HG03558 (cell line): ENCODE results near the gene KLHDC7B.

ENCODE experiments used
- ATAC-seq: cut with Tn5 transposase; IDR thresholded peaks from one replicate; pipeline ENCODE4 v1.9.1; 2021; ENCODE audit warnings: moderate number of reproducible peaks; ENCODE audit not compliant: unreplicated experiment; ENCODE audit errors: extremely low read depth

KLHDC7B gene

DNA sequence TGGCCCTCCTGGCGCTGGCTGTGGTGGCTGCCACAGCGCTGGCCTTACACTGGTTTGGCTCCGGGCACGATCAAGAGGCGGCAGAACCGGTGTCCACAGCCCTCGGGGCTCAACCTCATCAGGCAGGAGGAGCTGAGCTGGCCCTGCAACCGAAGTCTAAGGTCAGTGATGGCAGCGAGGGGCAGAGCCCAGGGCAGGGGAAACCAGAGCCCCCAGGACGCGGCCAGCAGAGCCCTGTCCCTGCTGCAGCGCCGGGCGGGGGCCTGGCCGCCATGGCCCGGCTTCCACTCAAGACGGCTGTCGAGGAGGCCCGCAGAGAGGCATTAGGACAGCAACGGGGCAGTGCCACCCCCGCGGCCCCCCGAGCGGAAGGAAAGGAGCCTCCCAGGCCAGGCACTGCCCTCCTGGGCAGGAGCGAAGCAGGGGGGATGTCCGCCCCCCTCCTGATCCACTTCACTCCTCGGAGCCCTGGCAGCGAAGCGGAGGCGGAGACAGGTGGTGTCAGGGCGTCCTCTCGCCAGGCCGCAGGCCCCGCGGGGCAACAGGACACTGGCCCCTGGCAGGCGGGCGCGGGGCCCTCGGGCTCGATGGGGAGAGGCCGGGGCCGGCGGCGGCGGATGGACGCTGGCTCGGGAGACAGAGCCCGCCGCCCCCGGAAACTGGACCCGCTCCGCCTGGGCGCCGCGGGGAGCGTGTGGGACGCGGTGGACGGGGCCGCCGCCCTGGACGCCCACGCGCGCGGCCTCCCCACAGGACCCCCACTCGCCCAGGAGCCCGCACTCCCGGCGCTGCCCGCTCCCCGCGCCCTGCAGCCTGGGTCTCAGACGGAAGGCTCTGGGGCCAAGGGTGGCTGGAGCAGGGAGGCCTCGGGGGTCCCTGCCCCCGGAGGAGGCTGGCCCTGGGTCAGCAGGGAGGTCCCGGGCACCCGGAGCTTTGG lies 895 bp downstream of the KLHDC7B start:
- no peak for ATAC-seq

DNA sequence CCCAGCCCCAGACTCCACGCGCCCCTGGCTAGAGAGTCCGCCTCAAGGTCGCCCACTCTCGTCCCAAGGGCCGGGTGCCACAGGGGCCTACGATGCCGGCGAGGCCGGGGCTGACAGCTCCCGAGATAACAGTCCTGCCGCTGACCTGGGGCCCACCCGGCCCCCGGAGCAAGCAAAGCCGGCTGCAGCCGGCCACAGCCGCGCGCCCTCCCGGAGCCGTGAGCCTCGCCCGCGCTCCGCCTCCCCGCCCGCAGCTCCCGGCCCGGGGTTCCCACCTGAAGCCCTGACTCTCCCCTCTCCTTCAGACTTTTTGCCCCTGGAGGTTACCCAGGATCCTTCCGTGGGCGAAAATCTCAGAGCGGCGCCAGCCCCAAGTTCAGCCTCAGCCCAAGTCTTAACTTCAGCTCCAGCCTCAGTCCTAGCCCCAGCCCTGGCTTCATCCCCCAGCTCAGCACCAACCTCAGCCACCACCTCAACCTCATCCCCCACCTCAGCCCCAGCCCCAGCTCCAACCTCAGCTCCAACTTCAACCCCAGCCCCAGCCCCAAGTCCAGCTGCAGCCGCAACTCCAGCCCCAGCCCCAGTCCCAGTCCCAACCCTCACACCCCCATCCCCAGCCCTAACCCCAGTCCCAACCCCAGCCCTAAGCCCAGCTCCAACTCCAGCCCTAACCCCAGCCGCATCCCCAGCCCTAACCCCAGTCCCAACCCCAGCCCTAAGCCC lies 1.7 kb downstream of the KLHDC7B start:
- ATAC-seq: no peak

DNA sequence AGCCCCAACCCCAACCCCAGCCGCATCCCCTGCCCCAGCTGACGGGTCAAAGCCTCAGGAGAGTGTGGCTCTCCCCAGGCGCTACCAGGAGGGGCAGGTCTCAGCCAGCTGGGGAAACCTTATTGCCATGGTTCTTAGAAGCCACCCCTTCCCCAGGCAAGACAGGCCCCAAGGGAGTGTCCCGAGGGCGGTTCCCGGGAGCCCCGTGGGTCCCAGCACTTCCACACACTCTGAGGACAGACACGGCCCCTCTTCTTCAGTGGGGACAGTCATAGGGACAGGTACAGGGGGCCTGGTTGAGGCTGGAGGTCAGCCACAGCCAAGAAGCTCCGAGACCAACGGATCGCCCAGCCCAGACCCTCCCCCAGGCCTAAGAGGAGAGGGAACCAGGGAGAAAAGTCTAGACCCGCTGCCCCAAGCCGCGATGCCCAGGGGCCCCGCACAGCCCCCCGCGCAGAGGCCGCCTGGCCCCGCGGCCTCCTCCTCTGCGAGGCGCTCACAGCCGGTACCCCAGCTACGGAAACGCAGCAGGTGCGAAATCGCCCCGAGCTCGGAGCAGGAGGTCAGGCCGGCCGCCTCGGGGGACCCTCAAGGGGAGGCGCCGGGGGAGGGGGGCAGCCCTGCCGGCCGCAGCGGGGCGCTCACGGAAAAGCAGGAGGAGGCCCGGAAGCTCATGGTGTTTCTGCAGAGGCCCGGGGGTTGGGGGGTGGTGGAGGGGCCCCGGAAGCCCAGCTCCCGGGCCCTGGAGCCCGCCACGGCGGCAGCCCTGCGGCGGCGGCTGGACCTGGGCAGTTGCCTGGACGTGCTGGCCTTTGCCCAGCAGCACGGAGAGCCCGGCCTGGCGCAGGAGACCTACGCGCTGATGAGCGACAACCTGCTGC lies 2.6 kb downstream of the KLHDC7B start:
- no peak for ATAC-seq

DNA sequence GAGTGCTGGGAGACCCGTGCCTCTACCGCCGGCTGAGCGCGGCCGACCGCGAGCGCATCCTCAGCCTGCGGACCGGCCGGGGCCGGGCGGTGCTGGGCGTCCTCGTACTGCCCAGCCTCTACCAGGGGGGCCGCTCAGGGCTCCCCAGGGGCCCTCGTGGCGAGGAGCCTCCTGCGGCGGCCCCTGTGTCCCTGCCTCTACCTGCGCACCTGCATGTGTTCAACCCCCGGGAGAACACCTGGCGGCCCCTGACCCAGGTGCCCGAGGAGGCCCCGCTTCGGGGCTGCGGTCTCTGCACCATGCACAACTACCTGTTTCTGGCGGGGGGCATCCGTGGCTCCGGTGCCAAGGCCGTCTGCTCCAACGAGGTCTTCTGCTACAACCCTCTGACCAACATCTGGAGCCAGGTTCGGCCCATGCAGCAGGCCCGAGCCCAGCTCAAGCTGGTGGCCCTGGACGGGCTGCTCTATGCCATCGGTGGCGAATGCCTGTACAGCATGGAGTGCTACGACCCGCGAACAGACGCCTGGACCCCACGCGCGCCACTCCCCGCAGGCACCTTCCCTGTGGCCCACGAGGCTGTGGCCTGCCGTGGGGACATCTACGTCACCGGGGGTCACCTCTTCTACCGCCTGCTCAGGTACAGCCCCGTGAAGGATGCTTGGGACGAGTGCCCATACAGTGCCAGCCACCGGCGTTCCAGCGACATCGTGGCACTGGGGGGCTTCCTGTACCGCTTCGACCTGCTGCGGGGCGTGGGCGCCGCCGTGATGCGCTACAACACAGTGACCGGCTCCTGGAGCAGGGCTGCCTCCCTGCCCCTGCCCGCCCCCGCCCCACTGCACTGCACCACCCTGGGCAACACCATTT lies 3.5 kb downstream of the KLHDC7B start:
- no peak for ATAC-seq

DNA sequence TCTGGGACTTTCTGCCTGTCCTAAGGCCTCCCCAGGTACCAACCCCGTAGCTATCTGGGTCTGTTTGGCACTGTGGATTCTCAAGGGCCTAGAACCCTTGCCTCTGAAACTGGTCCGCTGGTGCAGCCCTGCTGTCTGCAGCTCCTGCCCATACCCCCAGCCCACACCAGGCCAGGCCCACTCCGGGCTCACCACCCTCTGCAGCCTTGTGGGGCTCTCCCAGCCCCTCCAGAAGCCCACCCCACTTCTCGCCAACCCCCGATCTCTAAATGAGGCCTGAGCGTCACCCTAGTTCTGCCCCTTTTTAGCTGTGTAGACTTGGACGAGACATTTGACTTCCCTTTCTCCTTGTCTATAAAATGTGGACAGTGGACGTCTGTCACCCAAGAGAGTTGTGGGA lies 4.7 kb downstream of the KLHDC7B start:
- no peak for ATAC-seq

DNA sequence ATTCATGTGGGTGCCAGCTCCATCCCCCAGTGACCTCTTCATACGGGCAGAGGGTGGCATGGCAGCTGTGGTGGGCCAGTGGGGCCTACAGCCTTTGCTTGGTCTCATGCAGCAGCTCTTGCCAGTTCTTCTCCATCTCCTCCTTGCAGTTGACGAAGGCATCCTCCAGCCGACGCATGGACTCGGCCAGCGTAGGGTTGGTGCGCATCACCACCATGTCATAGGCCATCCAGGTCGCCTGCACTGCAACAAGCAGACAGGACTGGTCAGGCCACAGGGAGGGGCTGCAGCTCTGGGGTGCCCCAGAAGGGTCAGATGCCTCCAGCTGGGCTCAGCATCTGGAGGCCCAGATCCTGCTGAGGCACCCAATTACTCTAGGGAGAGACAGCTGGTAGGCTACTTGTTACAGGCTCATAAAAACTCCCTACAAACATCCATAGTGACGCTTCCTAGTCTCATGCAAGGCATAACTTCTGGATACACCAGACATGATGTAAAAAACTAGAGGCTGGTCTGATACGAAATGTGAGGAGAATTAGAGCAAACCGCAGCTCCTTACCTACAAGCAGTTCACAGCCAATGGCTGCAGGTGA lies 5.6 kb downstream of the KLHDC7B start:
- ATAC-seq: no peak

DNA sequence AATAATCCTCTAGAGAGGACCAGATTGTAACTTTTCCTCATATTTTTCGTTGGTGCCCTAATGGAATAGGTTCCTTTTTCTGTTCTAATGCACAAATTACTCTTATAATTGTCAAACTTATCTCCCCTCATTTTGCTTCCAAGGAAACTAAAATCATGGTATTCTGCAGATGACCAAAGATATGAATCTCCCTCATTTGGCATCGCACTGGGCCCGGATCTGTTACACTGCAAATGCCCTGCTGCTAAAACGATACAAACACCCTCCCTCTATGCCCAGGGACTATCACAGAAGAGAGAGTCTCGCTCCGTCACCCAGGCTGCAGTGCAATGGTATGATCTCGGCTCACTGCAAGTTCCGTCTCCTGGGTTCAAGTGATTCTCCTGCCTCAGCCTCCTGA lies 7.6 kb downstream of the KLHDC7B start:
- no peak for ATAC-seq

DNA sequence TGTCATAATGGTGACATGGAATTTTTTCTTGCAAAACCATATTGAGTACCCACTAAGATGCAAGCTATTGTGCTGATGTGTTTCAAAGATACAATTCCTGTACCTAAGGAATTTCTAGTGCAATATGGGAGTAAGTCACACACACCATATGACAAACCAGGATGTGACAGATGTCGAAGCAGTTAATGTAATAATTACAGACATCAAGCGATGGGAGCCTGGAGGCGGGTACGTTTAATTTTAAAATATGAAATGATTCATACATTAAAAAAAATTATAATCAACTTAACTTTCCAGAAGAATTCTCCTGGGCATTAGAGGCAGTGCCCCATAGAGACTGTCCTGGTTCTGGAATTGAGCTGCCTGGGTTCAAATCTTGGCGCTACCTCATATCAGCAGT lies 11.0 kb downstream of the KLHDC7B start:
- no peak for ATAC-seq

DNA sequence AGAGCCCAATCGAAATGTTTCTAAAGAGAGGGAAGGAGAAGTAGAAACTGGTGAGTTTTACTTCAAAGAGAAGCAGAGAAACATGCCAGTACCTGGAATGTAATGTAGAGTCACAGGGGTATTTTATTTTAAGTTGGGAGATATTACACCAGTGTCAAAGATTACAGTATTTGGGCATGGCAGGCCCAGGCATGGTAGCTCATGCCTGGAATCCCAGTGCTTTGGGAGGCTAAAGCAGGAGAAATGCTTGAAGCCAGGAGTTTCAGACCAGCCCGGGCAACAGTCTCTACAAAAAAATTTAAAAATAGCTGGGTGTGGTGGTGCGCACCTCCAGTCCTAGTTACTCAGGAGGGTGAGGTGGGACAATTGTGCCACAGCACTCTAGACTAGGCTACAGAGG lies 14.3 kb downstream of the KLHDC7B start:
- no peak for ATAC-seq

DNA sequence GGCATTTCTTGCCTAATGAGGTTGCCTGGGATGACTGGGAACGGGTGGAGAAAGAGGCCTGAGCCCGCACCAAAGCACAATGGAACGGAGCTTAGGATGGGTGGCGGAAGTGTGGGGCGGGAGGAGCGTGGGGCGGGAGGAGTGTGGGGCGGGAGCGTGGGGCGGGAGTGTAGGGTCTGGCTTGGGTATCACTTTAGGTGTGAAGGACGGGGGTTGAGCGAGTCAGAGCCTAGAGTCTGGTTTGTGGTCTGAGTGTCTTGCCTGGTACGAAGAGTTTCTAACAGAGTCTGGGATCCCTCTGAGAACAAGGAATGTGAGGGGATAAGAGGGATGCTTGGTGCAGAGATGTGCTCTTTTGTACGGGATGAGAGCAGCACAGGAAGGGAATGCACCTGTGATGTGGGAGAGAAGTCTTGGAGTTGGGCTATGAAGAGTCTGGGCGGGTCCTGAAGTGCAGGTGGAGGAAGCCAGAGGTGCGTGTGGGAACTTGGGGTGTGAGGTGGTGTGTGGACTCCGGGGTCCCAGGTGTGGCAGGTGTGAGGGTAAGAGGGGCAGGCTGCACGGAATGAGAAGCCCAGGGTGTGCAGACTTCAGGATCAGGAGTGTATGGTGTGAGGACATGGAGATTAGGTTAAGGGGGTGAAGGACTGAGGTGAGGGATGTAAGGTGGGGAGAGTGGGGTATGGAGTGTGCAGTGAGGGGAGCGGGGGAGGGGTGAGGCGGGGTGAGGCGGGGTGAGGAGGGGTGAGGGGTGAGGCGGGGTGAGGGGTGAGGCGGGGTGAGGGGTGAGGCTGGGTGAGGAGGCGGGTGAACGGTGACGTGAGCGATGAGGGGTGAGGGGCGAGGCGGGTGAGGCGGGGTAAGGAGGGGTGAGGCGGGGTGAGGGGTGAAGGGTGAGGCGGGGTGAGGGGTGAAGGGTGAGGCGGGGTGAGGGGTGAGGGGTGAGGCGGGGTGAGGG lies 16.0 kb downstream of the KLHDC7B start:
- ATAC-seq: no peak

DNA sequence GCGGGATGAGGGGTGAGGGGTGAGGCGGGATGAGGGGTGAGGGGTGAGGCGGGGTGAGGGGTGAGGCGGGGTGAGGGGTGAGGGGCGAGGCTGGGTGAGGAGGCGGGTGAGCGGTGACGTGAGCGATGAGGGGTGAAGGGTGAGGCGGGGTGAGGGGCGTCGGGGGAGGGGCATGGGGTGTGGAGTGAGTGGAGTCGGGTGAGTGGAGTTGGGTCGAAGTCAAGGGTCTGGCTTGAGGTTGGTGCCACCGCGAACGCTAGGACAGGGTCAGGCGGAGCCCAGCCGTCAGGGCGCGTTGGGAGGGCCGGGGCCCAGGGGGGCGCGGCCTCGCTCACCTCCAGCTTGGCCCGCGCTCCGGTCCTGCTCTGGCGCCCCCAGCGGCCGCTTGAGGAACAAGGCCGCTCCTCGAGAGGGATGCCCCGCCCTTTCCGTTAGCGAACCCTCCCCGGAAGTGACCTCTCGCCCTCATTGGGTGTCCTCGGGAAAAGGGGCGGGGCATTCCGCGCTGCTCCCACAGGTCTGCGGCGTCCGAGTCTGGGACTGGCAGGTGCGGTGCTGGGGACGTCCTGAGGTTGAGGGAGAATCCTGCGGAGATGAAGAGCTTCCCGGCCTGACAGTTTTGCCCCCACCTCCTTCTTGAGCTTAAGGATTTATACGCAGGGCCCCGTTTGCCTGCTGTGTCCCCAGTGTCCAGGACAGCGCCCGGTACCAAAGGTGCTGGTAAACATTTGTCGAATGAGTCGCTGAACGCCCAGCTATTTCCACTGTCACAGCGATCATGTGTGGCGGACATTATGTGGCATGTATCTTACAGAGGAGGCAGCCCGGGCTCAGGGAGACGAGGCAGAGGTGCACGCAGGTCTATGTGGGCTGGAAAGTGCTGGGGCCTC lies 17.1 kb downstream of the KLHDC7B start, which contains the start of gene SYCE3:
SYCE3 (minus strand) TSS at position 397 of the 890 bp plus-strand sequence. CDS start 6,514 bp downstream, outside the sequence.
- ATAC-seq: peak; percentile 50

DNA sequence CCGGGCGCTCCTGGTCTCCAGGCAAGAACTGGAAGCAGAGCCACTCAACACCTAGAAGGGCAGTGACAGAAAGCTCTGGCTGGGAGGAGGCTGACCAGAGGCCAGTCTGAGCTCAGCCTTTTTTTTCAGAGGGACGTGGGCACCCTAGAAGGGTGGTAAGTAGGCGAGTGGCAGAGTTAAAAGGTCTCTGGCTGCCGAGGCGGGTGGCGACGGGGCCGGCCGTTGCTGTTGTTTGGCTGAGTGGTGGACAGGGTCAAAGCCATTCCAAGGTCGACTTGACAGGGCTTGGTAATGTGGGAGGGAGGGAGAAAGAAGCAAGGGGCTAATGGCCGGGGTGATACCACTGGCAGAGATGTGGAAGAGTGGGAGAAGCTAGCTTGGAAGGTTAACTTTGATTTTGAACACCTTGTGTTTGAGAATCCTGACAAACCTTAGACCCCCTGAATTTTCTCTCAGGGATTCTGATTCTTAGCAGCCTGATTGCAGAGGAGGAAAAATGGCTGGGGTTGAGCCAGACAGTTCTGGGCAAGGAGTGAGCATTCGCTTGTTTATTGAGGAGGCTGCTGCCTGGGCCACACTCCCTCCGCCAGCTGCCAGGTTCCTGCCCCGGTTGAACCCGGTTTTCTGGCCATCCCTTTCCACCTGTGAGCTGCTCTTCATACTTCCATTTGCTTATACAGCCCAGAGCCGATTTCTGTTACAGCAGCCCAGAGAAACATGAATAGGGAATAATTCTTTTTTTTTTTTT lies 17.9 kb downstream of the KLHDC7B start:
- ATAC-seq: no peak

DNA sequence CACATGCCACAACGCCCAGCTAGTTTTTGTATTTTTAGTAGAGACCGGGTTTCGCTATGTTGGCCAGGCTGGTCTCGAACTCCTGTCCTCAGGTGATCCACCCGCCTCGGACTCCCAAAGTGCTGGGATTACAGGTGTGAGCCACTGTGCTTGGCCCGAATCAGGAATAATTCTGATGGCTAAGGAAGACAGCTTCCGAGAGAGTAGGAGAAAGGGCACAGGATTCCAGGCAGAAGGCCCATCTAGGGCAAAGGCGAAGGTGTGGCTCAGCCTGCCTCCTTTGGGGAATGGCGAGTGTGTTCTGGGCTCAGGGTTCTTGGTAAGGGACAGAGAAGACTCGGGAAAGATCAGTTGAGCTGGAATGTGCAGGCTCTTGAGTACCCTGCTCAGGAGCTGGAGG lies 18.6 kb downstream of the KLHDC7B start:
- ATAC-seq: no peak

DNA sequence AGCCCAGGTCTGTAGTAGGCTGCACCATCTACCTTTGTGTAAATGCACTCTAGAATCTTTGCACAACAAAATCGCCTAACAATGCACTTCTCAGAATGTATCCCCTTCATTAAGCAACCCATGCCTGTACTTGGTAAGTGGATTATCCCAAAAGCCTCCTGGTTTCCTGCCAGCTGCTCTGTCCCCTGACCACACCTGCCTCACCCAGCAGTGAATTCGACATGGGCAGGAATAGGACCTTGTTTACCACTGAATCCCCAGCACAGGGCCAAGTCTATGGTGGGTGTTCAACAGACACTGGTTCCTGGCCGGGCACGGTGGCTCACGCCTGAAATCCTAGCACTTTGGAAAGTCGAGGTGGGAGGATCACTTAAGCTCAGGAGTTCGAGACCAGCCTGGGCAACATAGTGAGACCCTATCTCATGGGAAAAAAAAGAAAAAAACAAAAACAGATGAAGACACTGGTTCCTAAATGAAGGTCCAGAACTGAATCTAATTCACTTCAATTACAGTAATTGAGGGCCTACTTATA lies 22.1 kb downstream of the KLHDC7B start:
- ATAC-seq: no peak

DNA sequence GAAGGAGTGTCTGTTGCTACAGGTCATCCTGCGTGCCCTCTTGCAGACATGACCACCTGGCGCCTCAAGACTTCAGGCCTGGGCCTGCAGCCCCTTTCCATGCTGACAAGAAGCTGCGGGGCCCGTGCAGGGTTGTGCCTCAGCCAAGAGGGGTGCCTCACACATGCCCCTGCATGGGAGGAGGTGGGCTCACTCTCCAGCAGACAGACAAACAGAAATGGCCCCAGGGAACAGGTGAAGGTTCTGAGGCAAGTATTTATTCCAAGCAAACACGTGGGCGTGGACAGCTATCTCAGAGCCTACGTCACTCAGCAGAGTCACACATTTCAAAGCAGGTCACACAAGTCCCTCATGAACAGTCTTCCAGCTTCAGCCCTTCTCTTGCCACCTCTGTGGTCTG lies 22.9 kb downstream of the KLHDC7B start:
- ATAC-seq: no peak

DNA sequence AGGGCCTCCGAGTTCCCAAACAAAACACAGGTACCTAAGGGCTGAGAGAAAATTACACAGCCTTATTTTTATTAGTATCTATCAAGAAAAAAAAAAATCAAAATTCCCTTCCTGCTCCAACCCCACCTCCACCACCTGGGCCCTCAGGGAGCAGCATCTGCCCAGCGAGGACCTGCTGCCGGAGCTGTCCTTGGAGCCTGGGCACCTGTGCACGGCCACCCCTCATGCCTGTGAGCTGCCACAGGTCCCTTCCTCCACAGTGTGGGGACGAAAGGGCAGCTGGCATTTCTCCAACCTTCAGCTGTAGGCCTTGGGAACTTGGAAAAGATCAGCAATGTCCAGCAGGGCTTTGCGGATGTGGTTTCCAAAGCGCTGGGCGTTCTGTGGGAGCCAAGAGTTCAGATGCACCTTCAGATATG lies 23.4 kb downstream of the KLHDC7B start:
- ATAC-seq: no peak
